ENCODE measurements around the gene TFAP2E. TPM values are rescaled to one million over a fixed set of nuclear protein-coding genes. Genes with fewer than 3 reads are reported as not detected.

Gene TFAP2E
- total RNA-seq, 1 experiment from 2014 or later: 0.26 TPM

GRCh38 chr1:35565742-35566133, 7.4 kb upstream of the TFAP2E start:
- Histone ChIP-seq H3K79me2 (ENCODE audit: low read length) (no peaks in the 10 kb centered on the region; the same call in 1 of the 2 replicates), H3K9me3 (ENCODE audit: low read length) (no peaks in the 10 kb centered on the region), H3F3A (ENCODE audit: low read length, unreplicated experiment) (no peaks in the 10 kb centered on the region), H3K9me2 (replicated peaks; ENCODE audit: low read length) (no peaks in the 10 kb centered on the region), H3K27ac (ENCODE audit: low read length) (no peak overlapping the region), H3K4me3 (ENCODE audit: low read length) (no peak overlapping the region), H3K4me2 (ENCODE audit: low read length) (no peak overlapping the region), H3K36me3 (ENCODE audit: low read depth, low read length) (peaks cover 5% of the 10 kb centered on the region; the same call in 1 of the 2 replicates), H3K9ac (ENCODE audit: low read length) (no peak overlapping the region), H3K4me1 (ENCODE audit: insufficient read depth, low read length) (peaks cover 17% of the 10 kb centered on the region), H2AFZ (ENCODE audit: low read length) (no peak overlapping the region), H4K20me1 (ENCODE audit: low read length) (no peaks in the 10 kb centered on the region; the same call in 1 of the 2 replicates), H3K27me3 (ENCODE audit: low read length) (no peaks in the 10 kb centered on the region)
- ChIA-PET POLR2A (ENCODE audit: unreplicated experiment) (no interaction called here), CTCF (no interaction called here)
- ATAC-seq (no peak), DNase-seq (no peak)
- intact Hi-C loops (cut with micrococcal nuclease): no loop called here
- BruUV-seq (replicated peaks): no TSS peak
- TF ChIP-seq EZH2 (IDR thresholded peaks at IDR 0.05; ENCODE audit: low read length, unreplicated experiment) (no peak), EZH2phosphoT487 (IDR thresholded peaks at IDR 0.05; ENCODE audit: borderline replicate concordance, low read length) (no peak)

- Histone ChIP-seq H3K9me2 (replicated peaks; ENCODE audit: low read length) (no peaks in the 10 kb centered on the region), H3K79me2 (ENCODE audit: low read length) (no peaks in the 10 kb centered on the region), H3K27ac (ENCODE audit: low read length) (no peak overlapping the region), H3K4me1 (ENCODE audit: insufficient read depth, low read length) (peaks cover 17% of the 10 kb centered on the region), H3F3A (ENCODE audit: low read length, unreplicated experiment) (no peaks in the 10 kb centered on the region), H3K4me2 (ENCODE audit: low read length) (no peak overlapping the region), H4K20me1 (ENCODE audit: low read length) (no peaks in the 10 kb centered on the region; the same call in 1 of the 2 replicates), H3K36me3 (ENCODE audit: low read depth, low read length) (no peaks in the 10 kb centered on the region), H3K27me3 (ENCODE audit: low read length) (no peaks in the 10 kb centered on the region), H2AFZ (ENCODE audit: low read length) (no peak overlapping the region), H3K9ac (ENCODE audit: low read length) (no peak overlapping the region), H3K4me3 (ENCODE audit: low read length) (no peak overlapping the region), H3K9me3 (ENCODE audit: low read length) (no peaks in the 10 kb centered on the region)
- intact Hi-C loops (cut with micrococcal nuclease): no loop called here
- POLR2A ChIA-PET (ENCODE audit: unreplicated experiment): no interaction called here
- DNase-seq: no peak
- no peak for ATAC-seq
- no TSS peak for BruUV-seq (replicated peaks)
- TF ChIP-seq CTCF (conservative IDR thresholded peaks at IDR 0.05; ENCODE audit: low read depth, low read length): no peak
- no peak for TF ChIP-seq EZH2 (IDR thresholded peaks at IDR 0.05; ENCODE audit: low read length, unreplicated experiment)
- TF ChIP-seq EZH2phosphoT487 (IDR thresholded peaks at IDR 0.05; ENCODE audit: borderline replicate concordance, low read length): no peak
- CTCF ChIA-PET: interaction anchor here (0.7 to 1.1 kb wide), 2 partner anchors 117 to 147 kb away, joined by 3 to 10 read pairs; no protein-coding TSS in a partner anchor
These were observed 5.1 kb upstream of the TFAP2E start for GRCh38 chr1:35567947-35568558.

- no peak overlapping the region for H3K27ac ChIP-seq (ENCODE audit: low read length)
- DNase-seq (peak; percentile 78), ATAC-seq (peak; percentile 57)
- no peak overlapping the region for H3K9ac ChIP-seq (ENCODE audit: low read length)
- H3K27me3 ChIP-seq (ENCODE audit: low read length): no peaks in the 10 kb centered on the region
- no TSS peak for BruUV-seq (replicated peaks)
- TF ChIP-seq CTCF (conservative IDR thresholded peaks at IDR 0.05; ENCODE audit: low read depth, low read length) (peak; percentile 92), EZH2phosphoT487 (IDR thresholded peaks at IDR 0.05; ENCODE audit: borderline replicate concordance, low read length) (no peak)
- H3K9me3 ChIP-seq (ENCODE audit: low read length): no peaks in the 10 kb centered on the region
- H3K4me1 ChIP-seq (ENCODE audit: insufficient read depth, low read length): peaks cover 17% of the 10 kb centered on the region
- H3K36me3 ChIP-seq (ENCODE audit: low read depth, low read length): no peaks in the 10 kb centered on the region
- H3K9me2 ChIP-seq (replicated peaks; ENCODE audit: low read length): no peaks in the 10 kb centered on the region
- H3K4me3 ChIP-seq (ENCODE audit: low read length): no peak overlapping the region
- intact Hi-C loops (cut with micrococcal nuclease): loop anchor here (1.0 kb wide), 3 partner anchors 146 to 205 kb away; no protein-coding TSS in a partner anchor
- CTCF ChIA-PET: interaction anchor here (0.5 to 1.1 kb wide), 7 partner anchors 25 to 230 kb away, joined by 3 to 10 read pairs (median 9); no protein-coding TSS in a partner anchor
- H2AFZ ChIP-seq (ENCODE audit: low read length): no peak overlapping the region
- POLR2A ChIA-PET (ENCODE audit: unreplicated experiment): no interaction called here
- no peaks in the 10 kb centered on the region for H3F3A ChIP-seq (ENCODE audit: low read length, unreplicated experiment)
- H3K79me2 ChIP-seq (ENCODE audit: low read length): no peaks in the 10 kb centered on the region
- no peaks in the 10 kb centered on the region; the same call in 1 of the 2 replicates for H4K20me1 ChIP-seq (ENCODE audit: low read length)
- no peak overlapping the region for H3K4me2 ChIP-seq (ENCODE audit: low read length)
These were observed 4.1 kb upstream of the TFAP2E start for GRCh38 chr1:35568975-35569395.

All from PC-3 (cell line).